Stimulated activated CD8-positive, alpha-beta memory T cell treated with anti-CD3 and anti-CD28 coated beads, Interleukin-15, amount 100 ng/mL, for 1 hour (primary cell): ENCODE measurements around the gene PNPLA3.
"Not testable (repeated sequence)": the region's sequence is repeated elsewhere in the genome, so short reads cannot be mapped to it uniquely, and the experiment has no call there.

Experiments
- DNase-seq: peaks from one replicate; pipeline ENCODE4 v3.0.0-alpha.2; 2020; ENCODE audit warnings: low read depth

PNPLA3 gene

DNA sequence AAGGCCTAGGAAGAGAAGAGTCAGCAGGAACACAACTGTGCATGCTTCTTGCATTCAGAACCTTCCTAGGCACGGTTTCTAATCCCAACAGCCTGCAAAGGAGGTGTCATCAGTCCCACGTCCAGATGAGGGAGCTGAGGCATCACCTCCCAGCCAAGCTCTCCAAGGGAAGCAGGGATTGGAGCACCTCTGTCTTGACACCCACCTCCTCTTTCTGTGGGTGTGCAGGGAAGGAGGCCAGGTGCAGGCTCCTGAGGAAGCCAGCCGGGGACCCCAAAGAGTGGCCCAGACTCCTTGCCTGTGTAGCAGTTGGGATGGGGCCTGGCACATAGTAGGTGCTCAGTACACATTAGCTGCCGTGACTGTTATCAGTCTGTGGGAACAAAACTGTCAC, 33.7 kb upstream of the PNPLA3 start:
- DNase-seq = no peak

- no peak for DNase-seq
Measured at GRCh38 chr22:43890901-43891331, 32.7 kb upstream of the PNPLA3 start.

GRCh38 chr22:43891360-43892182, 32.0 kb upstream of the PNPLA3 start, which contains the start of gene PNPLA5:
TSS of gene PNPLA5 (minus strand) at chr22:43892013. CDS start at chr22:43891880, 133 bp downstream.
- no peak for DNase-seq

DNA sequence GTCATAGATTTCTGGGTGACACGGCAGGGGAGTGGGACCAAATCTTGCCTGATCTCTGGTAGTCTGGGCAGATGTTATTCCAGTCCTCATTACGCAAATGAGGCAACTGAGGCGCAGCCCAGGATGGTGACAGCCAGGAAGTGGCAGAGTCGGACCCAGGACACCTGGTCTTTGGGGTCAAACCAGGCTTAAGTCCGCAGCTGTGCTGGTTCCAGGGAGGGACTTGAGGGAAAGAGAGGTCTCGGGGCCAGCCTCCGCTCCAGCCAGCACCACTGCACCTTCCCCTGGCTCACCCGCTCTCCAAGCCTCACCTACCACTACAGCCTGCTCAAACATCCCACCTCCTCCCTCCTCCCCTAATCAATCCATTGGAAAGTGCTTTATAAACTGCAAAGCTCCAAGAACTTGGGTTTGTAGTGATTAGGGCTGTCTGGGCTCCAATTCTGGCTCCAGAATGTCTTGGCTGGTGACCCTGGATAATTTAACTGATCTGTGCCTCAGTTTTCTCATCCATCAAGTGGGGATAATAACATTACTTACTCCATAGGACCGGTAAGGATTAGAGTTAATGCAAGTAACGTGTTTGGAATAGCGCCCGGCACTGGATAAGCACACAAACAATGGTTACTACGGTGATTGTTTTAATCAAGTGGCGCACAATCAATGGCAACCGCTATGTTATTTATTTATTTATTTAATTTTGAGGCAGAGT, 31.3 kb upstream of the PNPLA3 start:
- no peak for DNase-seq

DNA sequence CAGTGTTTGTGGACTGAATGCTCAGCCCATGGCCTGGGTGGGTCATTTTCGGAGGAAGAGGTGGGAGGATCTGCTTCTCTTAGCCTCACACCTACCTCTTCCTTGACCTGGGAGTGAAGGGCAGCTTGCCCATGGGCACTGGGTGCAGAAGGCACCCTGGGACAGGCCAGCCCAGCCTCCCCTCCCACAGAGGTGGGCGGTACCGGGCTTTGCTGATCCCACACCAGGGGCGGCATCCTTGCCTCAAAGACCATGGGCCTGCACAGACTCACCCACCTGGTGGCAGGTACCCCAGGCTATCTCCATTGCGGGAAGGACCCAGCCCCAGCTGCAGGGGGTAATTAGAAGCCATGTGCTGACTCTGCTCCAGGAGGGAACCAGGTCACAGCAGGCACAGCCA, 30.3 kb upstream of the PNPLA3 start:
- DNase-seq = no peak

- no peak for DNase-seq
Measured at GRCh38 chr22:43894122-43894521, 29.5 kb upstream of the PNPLA3 start.

GRCh38 chr22:43895986-43896645, 27.5 kb upstream of the PNPLA3 start:
- no peak for DNase-seq

- DNase-seq = no peak
Measured at GRCh38 chr22:43897751-43898261, 25.8 kb upstream of the PNPLA3 start.

DNA sequence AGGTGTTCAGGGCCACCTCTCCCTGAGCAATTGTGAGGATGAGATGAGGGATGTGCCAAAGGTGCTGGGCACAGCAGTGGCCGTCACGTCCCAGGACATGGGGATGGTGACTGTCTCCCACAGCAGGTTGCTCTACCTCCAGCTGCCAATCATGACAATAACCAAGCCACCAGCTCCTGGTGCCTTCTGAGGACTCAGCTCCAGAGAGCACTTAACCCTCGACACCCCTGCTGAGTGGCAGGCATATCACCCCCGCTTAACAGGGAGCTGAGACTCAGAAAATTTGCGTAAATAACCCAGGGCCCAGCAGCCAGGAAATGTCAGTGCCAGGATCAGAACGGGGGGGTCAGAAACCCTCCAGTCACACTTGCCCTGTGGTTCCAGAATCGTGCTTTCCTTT, 23.4 kb upstream of the PNPLA3 start:
- no peak for DNase-seq

DNA sequence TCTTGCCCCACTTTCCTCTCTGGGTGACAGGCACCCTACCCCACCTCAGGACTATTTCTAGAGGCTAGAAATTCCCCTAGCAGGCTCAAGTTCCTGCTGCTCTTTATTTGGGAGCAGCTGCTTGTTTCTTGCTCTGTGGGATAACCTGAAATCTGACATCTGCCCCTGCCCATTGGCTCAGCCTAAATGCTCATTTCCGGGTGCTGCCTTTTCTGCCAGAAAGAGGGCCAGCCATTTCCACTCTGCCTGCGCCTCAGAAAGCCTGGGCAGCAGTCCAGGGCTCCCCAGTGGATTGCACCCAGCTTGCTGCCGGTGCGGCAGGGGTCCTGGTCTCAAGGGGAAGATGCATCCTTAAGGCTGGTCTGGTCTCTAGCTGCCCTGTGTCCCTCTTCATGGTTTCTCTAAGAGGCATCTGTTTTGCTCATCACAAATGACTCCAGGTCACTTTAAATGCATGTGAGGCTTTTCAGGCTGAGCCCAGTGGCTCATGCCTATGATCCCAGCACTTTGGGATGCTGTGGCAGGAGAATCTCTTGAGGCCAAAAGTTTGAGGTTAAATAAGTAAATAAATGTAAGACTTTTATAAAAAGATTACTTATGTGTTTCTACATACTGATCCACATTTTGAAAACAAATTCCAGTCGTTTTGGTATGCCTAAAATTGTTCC, 21.5 kb upstream of the PNPLA3 start:
- DNase-seq = no peak

- not testable (repeated sequence) for DNase-seq
Measured at GRCh38 chr22:43903033-43903432, 20.6 kb upstream of the PNPLA3 start.

GRCh38 chr22:43904412-43904811, 19.2 kb upstream of the PNPLA3 start:
- DNase-seq = not testable (repeated sequence)

GRCh38 chr22:43905681-43906080, 17.9 kb upstream of the PNPLA3 start:
- DNase-seq = no peak

- no peak for DNase-seq
Measured at GRCh38 chr22:43909708-43910107, 13.9 kb upstream of the PNPLA3 start.

DNA sequence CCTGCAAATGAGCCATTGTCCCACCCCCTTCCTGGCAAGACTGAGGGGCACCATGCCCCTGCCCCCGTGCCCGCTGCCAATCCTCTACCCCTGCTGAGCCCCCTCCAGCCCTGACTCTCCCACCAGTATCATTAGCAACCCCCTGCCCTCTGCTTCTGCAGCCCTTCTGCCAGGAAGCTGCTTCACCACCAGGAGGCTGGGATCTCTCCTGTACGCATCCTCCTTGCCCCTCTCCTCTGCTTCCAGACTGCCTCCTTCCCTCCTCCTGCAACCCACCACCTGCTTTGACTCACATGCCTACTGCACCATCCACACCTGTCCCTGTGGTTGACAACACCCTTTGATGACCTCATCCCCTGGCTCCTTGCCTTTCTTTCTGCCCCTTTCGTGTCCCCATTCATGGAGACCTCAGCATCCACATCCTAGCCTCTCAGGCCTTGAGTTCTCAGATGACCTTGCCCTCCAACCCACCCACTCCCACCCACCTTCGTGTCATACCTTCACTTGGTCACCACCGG, 13.4 kb upstream of the PNPLA3 start:
- no peak for DNase-seq

DNA sequence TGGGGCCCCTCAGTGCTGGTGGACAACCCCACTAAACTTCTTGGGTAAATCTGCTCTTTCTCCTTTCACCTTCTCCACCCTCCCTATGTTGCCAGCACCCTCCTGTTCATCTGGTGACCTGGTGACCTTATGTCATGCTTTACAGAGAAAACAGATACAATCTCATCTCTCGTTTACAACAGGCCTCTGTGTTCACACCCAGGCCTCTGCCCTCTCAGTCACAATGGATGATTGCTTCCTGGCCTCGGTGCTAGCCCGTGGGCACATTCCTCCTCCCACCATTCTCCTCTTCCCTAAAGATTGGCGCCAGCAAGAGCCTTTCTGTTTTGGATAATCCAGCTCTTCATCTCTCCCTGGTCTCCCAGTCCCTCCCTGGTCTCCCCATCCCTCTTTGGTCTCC, 12.3 kb upstream of the PNPLA3 start:
- DNase-seq = no peak

GRCh38 chr22:43917521-43917920, 6.1 kb upstream of the PNPLA3 start:
- DNase-seq = no peak

DNA sequence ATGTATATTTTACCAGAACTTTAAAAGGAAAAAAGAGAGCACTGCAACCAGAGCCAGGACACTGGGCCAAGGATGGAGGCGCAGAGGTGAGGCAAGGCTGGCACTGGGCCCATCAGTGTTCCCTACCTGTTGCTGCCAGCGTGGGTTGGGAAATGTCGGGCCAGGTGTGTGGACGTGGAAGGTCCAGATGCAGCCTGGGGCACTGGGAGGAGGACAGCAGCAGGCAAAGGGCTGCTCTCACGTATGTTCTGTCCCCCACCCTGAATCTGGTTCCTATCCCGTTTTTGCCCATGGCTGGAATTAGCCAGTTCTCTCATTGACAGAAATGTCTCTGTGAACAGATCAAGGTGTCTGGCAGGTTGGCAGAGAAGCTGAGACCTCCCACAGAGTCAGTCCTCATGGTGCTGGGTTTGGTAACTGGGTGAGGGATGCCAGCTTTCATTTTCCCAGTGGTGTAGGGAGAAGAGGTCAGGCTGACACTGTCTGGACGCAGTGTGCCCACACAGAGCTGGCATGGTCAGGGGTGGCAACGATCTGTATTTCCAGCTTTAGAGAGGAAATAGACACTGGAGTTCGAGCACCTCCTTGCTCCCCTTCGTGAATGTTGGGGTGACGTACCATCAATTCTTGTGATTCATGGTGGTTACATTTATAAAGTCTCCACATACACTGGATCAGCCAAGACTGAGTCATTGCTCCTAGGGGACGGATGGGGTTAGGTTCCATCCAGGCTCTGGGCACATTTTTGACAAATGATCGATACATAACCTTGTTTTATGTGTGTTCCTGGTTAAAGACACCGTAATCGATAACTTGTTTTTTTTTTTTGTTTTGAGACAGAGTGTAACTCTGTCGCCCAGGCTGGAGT, 4.3 kb upstream of the PNPLA3 start:
- DNase-seq = no peak

- DNase-seq = no peak
Measured at GRCh38 chr22:43921370-43921769, 2.2 kb upstream of the PNPLA3 start.

DNA sequence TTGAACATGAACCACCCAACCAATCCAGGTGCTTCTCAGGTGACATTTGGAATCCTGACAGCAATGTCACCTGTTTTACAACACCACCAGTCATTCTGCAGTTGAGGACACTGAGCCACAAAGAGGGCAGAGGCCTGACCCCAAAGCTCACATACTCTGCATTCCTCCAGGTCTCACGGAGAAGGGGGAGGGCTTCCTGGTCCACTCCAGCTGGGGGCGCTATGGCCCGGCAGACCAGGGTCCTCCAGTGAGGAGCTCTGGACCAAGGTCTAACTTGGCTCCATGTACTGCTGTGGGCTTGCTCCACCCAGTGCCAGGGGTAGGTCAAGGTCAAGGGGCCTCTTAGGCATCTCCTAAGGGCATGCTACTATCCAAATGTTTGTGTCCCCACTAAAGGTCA, 1.5 kb upstream of the PNPLA3 start:
- no peak for DNase-seq

- no peak for DNase-seq
Measured at GRCh38 chr22:43923191-43923590, 414 bp upstream of the PNPLA3 start.
